Breast epithelium (tissue), 4 donors: ENCODE measurements around the gene C6orf62. TPM values are rescaled to one million over a fixed set of nuclear protein-coding genes. Genes with fewer than 3 reads are reported as not detected.

ENCODE experiments used
- DNase-seq, 2 donors: peaks; one replicate each; pipeline ENCODE4 v3.0.0-alpha.2; 2019; ENCODE audit warnings: low spot score in 2 of 2
- H3K27ac ChIP-seq, 2 donors: fragments of 200-600 bp; sonication (generic) in 1 of 2; one replicate each; pipeline ENCODE4 v1.5.1; 2016 to 2019; ENCODE audit warnings: mild to moderate bottlenecking in 1 of 2
- H3K27me3 ChIP-seq, 2 donors: fragments of 200-600 bp; sonication (generic) in 1 of 2; one replicate each; pipeline versions ENCODE4 v1.5.1 to v1.6.0; 2017 to 2019; ENCODE audit warnings: control low read depth in 1 of 2, mild to moderate bottlenecking in 1 of 2
- H3K36me3 ChIP-seq: fragments of 200-600 bp; one replicate; pipeline ENCODE4 v1.5.1; 2019
- H3K4me1 ChIP-seq, 2 donors: fragments of 200-600 bp; sonication (generic); one replicate each; pipeline ENCODE4 v1.5.1; 2016 to 2019; ENCODE audit warnings: control low read depth in 1 of 2
- H3K4me3 ChIP-seq, 3 donors: fragments of 200-600 bp; sonication (generic); 1 replicate in 2 of 3; 2 replicates in 1 of 3; pipeline ENCODE4 v1.5.1; 2016 to 2019; ENCODE audit warnings: mild to moderate bottlenecking in 3 of 3, moderate library complexity in 2 of 3
- H3K9me3 ChIP-seq, 2 donors: fragments of 200-600 bp; sonication (generic) in 1 of 2; one replicate each; pipeline ENCODE4 v1.5.1; 2016 to 2019; ENCODE audit warnings: control low read depth in 1 of 2
- CTCF ChIP-seq, 3 donors: fragments of 450-650 bp; IDR thresholded peaks; one replicate each; pipeline ENCODE4 v1.5.1; 2016 to 2017; ENCODE audit warnings: antibody characterized with exemption in 3 of 3, mild to moderate bottlenecking in 3 of 3, moderate library complexity in 3 of 3
- POLR2A ChIP-seq: fragments of 450-650 bp; IDR thresholded peaks from one replicate; pipeline ENCODE4 v1.6.1; 2016; ENCODE audit warnings: antibody characterized with exemption, mild to moderate bottlenecking, moderate library complexity
- POLR2AphosphoS5 ChIP-seq, 3 donors: sonication (generic); formaldehyde crosslinking; IDR thresholded peaks; one replicate each; pipeline ENCODE4 v1.6.1; 2017; ENCODE audit warnings: antibody characterized with exemption in 3 of 3
- intact Hi-C: fragments of 100-400 bp; cut with DNase I; formaldehyde crosslinking; loops from one replicate; pipeline ENCODE4 v1.15.1; 2023; ENCODE audit warnings: low total_unique reads
- total RNA-seq, 3 donors: library from RNA; depleted of rRNA; stranded (reverse); fragments of >200 nt; gene quantifications; one replicate each; pipeline ENCODE4 v1.1.0, GENCODE V29; 2016

Gene C6orf62
- total RNA-seq, 3 donors from 2014 or later, result 57.0 to 86.1 (median 66.1) TPM

GRCh38 chr6:24666641-24667377 lies 52.1 kb downstream of the C6orf62 start, which contains the start of the genes ACOT13 and TDP2:
ACOT13 (plus strand) TSS chr6:24667077; CDS start chr6:24667264, 187 bp downstream.
TDP2 (minus strand) TSS chr6:24666899; CDS start chr6:24666862, 37 bp downstream.
- Histone ChIP-seq H3K27ac (peak within 1 kb of the TSS; percentile 93), H3K9me3 (peaks cover 0 to 15% of the 10 kb centered on the region in 2 donors), H3K27me3 (no peaks in the 10 kb centered on the region), H3K36me3 (no peaks in the 10 kb centered on the region), H3K4me3 (peak within 1 kb of the TSS; percentile 87 to 92 (median 92)), H3K4me1 (no peaks in the 10 kb centered on the region)
- intact Hi-C loops, result no loop called here
- peak; percentile 90 to 91 for DNase-seq
- TF ChIP-seq POLR2A (peak; percentile 79), POLR2AphosphoS5 (IDR thresholded peaks at IDR 0.05) (peak in 2 of 3 donors; percentile 63 to 80), CTCF (IDR thresholded peaks at IDR 0.05) (peak; percentile 62 to 66 (median 64))

GRCh38 chr6:24666097-24666640 lies 52.8 kb downstream of the C6orf62 start:
- no peaks in the 10 kb centered on the region for H3K27me3 ChIP-seq
- H3K9me3 ChIP-seq, result peaks cover 0 to 12% of the 10 kb centered on the region in 2 donors
- no peak for DNase-seq
- intact Hi-C loops, result no loop called here
- no peaks in the 10 kb centered on the region for H3K36me3 ChIP-seq
- peak overlapping the region; percentile 93 for H3K27ac ChIP-seq
- H3K4me1 ChIP-seq, result no peaks in the 10 kb centered on the region
- H3K4me3 ChIP-seq, result peak overlapping the region; percentile 87 to 92 (median 92)
- TF ChIP-seq POLR2AphosphoS5 (IDR thresholded peaks at IDR 0.05) (no peak), CTCF (IDR thresholded peaks at IDR 0.05) (no peak), POLR2A (no peak)

GRCh38 chr6:24664046-24664987 lies 54.6 kb downstream of the C6orf62 start:
- Histone ChIP-seq H3K4me1 (no peaks in the 10 kb centered on the region), H3K9me3 (no peaks in the 10 kb centered on the region), H3K36me3 (no peaks in the 10 kb centered on the region), H3K27ac (no peak overlapping the region), H3K4me3 (no peak overlapping the region), H3K27me3 (no peaks in the 10 kb centered on the region)
- intact Hi-C loops, result no loop called here
- TF ChIP-seq CTCF (IDR thresholded peaks at IDR 0.05) (no peak), POLR2A (no peak), POLR2AphosphoS5 (IDR thresholded peaks at IDR 0.05) (no peak)
- DNase-seq, result no peak

- Histone ChIP-seq H3K36me3 (no peaks in the 10 kb centered on the region), H3K9me3 (no peaks in the 10 kb centered on the region), H3K4me1 (no peaks in the 10 kb centered on the region), H3K27ac (no peak overlapping the region), H3K4me3 (no peak overlapping the region), H3K27me3 (no peaks in the 10 kb centered on the region)
- TF ChIP-seq POLR2A, result no peak
- no peak for TF ChIP-seq CTCF (IDR thresholded peaks at IDR 0.05)
- no peak for TF ChIP-seq POLR2AphosphoS5 (IDR thresholded peaks at IDR 0.05)
- DNase-seq, result no peak
- intact Hi-C loops, result no loop called here
Observed at GRCh38 chr6:24663189-24663588, 55.8 kb downstream of the C6orf62 start.
